Hepatocyte (in vitro differentiated cells): ENCODE measurements around the gene PCCB.

Experiments
- EZH2phosphoT487 ChIP-seq: fragments of 200-600 bp; sonication (generic); IDR thresholded peaks from one replicate; pipeline ENCODE4 v1.6.1; 2018; ENCODE audit warnings: antibody characterized with exemption, mild to moderate bottlenecking, low read depth, moderate library complexity; ENCODE audit not compliant: unreplicated experiment, severe bottlenecking
- TF ChIP-seq, protein P1 (sequence below): fragments of 200-600 bp; sonication (generic); IDR thresholded peaks from 2 replicates; pipeline ENCODE4 v1.5.1; 2016; ENCODE audit warnings: antibody characterized with exemption, mild to moderate bottlenecking; ENCODE audit not compliant: poor library complexity

DNA sequence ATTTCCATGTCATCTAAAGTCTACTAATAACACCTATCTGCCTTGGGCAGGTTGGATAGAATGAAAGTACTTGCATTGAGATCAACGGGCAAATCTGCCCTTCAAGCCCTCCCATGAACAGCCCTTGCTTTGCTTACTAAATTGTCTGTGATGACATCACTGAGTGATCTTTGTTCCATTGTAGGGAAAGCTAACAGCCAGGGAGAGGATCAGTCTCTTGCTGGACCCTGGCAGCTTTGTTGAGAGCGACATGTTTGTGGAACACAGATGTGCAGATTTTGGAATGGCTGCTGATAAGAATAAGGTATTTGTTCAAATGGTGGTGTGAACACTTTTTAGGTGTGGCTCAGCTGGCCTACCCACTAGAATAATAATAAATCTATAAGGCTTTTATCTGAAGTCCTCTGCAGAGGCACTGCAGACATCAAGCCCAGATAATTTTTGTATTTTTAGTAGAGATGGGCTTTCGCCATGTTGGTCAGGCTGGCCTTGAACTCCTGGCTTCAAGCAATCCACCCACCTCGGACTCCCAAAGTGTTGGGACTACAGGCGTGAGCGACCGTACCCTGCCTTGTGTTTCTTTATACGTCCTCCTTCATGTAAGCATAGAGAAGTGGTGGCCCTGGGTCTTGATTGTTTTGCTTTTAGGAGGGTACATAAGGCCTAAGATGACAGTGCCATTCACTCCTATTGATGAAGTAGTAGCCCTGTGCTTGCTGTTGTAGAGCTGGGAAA lies 5.7 kb downstream of the PCCB start:
- TF ChIP-seq, protein P1, sequence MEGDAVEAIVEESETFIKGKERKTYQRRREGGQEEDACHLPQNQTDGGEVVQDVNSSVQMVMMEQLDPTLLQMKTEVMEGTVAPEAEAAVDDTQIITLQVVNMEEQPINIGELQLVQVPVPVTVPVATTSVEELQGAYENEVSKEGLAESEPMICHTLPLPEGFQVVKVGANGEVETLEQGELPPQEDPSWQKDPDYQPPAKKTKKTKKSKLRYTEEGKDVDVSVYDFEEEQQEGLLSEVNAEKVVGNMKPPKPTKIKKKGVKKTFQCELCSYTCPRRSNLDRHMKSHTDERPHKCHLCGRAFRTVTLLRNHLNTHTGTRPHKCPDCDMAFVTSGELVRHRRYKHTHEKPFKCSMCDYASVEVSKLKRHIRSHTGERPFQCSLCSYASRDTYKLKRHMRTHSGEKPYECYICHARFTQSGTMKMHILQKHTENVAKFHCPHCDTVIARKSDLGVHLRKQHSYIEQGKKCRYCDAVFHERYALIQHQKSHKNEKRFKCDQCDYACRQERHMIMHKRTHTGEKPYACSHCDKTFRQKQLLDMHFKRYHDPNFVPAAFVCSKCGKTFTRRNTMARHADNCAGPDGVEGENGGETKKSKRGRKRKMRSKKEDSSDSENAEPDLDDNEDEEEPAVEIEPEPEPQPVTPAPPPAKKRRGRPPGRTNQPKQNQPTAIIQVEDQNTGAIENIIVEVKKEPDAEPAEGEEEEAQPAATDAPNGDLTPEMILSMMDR: no peak
- no peak for TF ChIP-seq EZH2phosphoT487
